HG02588 (cell line): ENCODE measurements around the gene PRICKLE2.

ENCODE experiments used
- ATAC-seq: cut with Tn5 transposase; IDR thresholded peaks from one replicate; pipeline ENCODE4 v1.9.1; 2021; ENCODE audit warnings: mild to moderate bottlenecking, moderate library complexity; ENCODE audit not compliant: unreplicated experiment

PRICKLE2 gene

GRCh38 chr3:64220161-64220914 is 4.9 kb downstream of the PRICKLE2 start:
- no peak for ATAC-seq

DNA sequence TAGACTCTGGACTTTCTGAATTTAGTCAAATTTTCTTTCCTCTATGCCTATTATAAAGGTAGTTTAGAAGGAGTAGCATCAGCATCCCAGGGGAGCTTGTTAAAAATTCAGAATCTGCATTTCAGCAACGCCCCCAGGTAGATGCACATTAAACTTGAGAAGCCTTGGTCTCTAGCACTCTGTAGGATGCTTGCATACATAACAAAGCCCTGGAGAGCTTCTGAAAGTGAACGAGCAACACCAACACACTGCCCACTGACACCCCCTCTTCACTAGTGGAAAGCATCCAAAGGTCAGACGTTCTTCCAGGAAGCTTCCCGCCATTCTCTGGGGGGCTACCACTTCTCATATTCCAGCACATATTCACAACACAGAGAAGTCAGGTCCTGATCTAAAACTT is 6.5 kb downstream of the PRICKLE2 start:
- ATAC-seq = no peak

GRCh38 chr3:64218329-64218728 is 6.9 kb downstream of the PRICKLE2 start:
- ATAC-seq = no peak

- no peak for ATAC-seq
Observed at GRCh38 chr3:64216274-64217147, 8.8 kb downstream of the PRICKLE2 start.

GRCh38 chr3:64215559-64215958 is 9.7 kb downstream of the PRICKLE2 start:
- ATAC-seq = no peak

- ATAC-seq = no peak
Observed at GRCh38 chr3:64215103-64215502, 10.2 kb downstream of the PRICKLE2 start.

DNA sequence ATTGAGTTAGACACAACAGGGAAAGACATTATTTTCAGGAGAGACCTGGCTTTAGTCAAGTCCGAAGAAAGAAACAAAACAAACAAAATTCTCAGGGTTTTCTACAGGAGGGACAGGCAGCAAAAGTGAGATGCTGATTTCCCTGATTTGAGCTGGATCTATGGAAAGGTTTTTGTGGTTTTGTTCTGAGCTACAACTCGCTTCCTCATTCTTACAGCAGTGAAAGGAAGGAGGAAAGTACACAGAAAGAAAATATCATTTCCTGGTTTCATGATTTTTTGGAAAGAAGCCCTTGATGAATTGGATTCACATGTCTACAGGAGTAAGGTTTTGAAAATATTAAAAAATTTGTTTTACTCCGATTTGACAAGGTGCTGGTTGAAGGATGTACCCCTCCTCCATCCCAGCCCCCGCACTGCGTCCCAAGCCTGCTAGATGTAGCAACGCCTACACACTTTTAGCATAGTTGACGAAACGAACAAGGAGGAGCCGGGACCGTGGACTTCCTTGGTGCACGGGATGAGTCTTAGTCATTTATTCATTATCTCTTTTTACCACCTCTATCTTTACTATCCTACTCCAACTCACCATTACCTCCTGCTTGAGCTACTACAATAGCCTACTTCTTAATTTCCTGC is 10.8 kb downstream of the PRICKLE2 start:
- ATAC-seq = no peak

DNA sequence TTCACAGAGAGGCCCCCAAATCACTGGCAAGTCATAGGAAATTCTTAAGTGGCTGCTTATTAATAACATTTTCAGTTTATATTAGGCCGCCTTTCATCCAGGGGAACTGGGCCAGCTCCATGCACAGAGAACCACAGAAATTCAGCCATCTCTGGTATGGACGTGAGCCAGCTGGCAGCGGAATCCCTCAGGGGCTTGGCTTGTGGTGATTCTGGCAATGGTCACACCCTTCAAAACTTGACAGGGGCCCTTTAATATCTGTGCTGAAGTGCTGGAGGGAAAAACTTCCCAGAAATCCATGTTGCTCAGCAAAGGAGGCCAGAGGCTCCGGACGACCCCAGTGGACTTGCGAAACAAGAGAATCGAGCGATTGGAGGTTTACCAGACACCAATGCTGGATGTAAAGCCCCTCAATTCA is 11.3 kb downstream of the PRICKLE2 start:
- ATAC-seq = no peak

GRCh38 chr3:64213224-64213878 is 11.9 kb downstream of the PRICKLE2 start:
- ATAC-seq = no peak

GRCh38 chr3:64209866-64210621 is 15.2 kb downstream of the PRICKLE2 start:
- ATAC-seq = no peak

DNA sequence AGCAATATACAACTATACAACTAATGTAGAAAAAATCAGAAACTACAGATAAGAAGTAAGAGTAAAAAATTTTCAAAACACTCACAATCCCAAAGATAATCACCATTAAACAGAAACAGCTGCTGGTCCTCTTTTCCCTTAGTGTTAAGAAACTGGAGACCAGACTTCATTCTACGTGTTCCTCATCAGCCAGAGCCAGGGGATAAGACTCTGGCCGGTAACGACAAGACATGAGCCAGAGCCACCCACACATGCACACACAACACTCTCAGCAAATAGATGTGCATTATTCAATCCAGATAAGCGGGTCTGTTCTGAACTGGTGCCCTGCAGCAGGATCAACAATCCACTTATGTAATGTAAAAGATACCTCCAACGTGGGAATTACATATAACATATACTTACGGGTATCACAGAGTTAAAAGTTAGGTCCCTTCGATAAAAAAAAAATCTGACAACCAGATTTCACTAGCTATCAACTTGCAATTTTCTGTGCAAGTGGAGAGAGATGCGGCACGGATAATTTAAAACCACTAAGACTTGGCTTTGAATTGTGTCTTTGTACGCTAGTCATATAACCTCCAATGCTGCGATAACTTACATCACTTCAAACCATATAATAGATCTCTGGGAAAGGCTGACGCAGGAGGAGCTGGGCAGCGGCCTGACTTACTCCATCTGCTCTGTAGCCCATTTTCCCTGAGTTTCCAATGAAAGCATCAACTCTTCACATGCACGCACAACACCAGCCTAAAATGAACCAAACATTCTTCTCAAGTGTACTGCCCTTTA is 17.8 kb downstream of the PRICKLE2 start:
- ATAC-seq = no peak

GRCh38 chr3:64203969-64204908 is 21.0 kb downstream of the PRICKLE2 start:
- no peak for ATAC-seq

GRCh38 chr3:64203216-64203615 is 22.1 kb downstream of the PRICKLE2 start:
- ATAC-seq = no peak

- no peak for ATAC-seq
Observed at GRCh38 chr3:64199932-64200331, 25.3 kb downstream of the PRICKLE2 start.

DNA sequence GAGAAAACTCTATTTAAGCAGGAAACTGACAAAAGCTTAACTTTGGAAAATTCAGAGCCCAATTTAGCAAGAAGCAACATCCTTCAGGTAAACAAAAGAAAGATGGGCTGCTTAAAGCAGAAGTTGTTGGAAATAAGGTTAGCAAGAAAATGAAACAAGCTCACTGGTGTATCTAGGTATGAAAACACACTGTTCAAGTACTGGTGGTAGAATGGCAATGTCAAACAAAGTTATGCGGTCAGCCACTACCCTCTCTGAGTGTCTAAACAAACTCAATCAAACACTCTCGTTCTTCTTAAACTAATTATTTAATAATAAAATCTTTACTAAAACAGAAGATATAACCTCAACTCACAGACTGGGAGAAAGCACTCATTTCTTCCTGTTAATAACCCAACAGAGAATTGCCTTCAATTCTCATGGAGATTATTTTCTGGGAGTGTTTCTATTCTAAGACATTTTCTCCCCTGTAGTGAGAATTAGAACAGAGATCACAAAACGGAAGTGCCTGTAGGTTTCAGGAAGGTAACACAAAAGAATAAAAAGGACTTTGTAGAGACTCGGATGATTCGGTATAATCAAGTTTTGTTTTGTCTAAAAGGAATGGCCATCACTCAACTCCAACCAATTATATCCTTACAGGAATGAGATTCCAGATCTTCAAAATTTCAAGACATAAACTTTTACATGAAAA is 28.9 kb downstream of the PRICKLE2 start:
- no peak for ATAC-seq

DNA sequence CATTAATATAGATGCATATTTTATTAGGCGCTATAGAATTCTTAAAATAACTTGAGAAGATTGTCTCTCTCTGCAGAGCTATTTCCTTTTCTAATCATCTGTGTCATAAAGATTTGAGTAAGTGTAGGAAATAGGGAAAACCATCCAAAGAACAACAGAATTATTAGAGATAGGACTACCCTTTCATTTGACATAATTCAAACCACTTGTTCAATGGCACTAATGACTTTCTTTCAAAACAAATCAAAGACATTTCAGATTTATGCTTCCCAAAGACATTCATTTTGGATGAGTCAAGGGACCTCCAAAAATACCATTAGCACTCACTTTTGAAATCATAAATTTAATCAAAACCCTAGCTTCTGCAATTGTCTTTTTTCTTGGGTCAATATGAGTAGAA is 29.5 kb downstream of the PRICKLE2 start:
- ATAC-seq = no peak

DNA sequence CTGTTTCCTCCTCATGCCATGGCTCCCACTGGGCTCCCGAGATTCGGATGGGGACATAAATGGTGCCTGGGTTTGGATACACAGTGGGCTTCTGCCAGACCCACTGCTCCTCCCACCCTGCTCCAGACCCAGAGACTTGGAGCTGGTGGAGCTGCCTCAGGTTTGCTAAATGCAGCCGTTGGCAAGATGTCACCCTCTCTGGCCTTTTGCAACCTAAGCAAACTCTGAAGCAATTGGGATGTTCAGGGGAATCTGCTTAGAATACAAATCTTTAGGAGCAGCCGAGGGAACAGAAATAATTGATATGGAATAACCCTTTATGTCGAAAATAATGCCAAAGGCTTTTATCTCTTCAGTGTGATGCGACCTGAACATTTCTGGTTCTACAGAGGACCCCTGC is 33.4 kb downstream of the PRICKLE2 start:
- ATAC-seq = no peak
